ENCODE data around the gene DCLK2. TPM values are rescaled to one million over a fixed set of nuclear protein-coding genes. Genes with fewer than 3 reads are reported as not detected.

The DCLK2 gene
- polyA plus RNA-seq, 1 donor from 2014 or later: 134 TPM

DNA sequence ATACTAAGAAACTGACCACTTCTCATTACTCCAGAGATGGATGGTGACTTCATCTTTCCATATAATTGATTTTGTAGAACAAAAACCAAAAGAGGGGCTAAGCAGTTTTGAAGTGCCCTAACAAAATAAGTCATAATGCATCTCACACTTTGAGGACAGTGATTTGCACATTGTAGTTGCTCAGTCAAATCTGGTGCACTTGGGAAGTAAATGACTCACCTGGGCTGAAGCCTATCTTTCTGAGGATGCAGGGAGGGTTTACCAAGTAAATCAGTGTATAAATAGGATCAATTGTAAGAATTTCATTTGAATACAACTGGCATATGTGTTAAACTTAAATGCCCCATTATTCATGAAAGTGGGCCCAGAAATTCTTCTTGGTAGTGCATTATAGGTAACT is 134.2 kb downstream of the DCLK2 start:
- H3K9ac ChIP-seq (ENCODE audit: low read length): no peak overlapping the region
- no peaks in the 10 kb centered on the region for H3K36me3 ChIP-seq (ENCODE audit: insufficient read depth, low read length)
- H3K27ac ChIP-seq (ENCODE audit: low read length): no peak overlapping the region
- H3K79me2 ChIP-seq (replicated peaks; ENCODE audit: insufficient read depth, low read length): peaks cover 4% of the 10 kb centered on the region
- no peaks in the 10 kb centered on the region for H3K9me2 ChIP-seq (ENCODE audit: insufficient read depth, low read length)
- H4K20me1 ChIP-seq (ENCODE audit: insufficient read depth): no peaks in the 10 kb centered on the region
- H2AFZ ChIP-seq (ENCODE audit: low read depth, low read length): no peak overlapping the region
- no peak overlapping the region for H3K4me3 ChIP-seq (ENCODE audit: low read length)
- H3K9me3 ChIP-seq (ENCODE audit: low read length): no peaks in the 10 kb centered on the region
- H3F3A ChIP-seq (ENCODE audit: insufficient read depth, low read length, poor library complexity, severe bottlenecking): peaks cover 2% of the 10 kb centered on the region
- no peak overlapping the region for H3K4me2 ChIP-seq (ENCODE audit: low read length)
- no peaks in the 10 kb centered on the region for H3K27me3 ChIP-seq (ENCODE audit: insufficient read depth, low read depth, low read length)
- TF ChIP-seq TAF1 (IDR thresholded peaks at IDR 0.05; ENCODE audit: low read depth) (no peak), EZH2 (IDR thresholded peaks at IDR 0.05; ENCODE audit: borderline replicate concordance, insufficient read depth, low read length, poor library complexity, severe bottlenecking) (no peak), MXI1 (conservative IDR thresholded peaks at IDR 0.05; ENCODE audit: poor library complexity, severe bottlenecking) (no peak), SMC3 (conservative IDR thresholded peaks at IDR 0.05; ENCODE audit: poor library complexity) (no peak), EP300 (conservative IDR thresholded peaks at IDR 0.05; ENCODE audit: poor library complexity, severe bottlenecking) (no peak), POLR2AphosphoS5 (IDR thresholded peaks at IDR 0.05) (no peak), RAD21 (conservative IDR thresholded peaks at IDR 0.05) (no peak)
- TF ChIP-seq, protein P1, sequence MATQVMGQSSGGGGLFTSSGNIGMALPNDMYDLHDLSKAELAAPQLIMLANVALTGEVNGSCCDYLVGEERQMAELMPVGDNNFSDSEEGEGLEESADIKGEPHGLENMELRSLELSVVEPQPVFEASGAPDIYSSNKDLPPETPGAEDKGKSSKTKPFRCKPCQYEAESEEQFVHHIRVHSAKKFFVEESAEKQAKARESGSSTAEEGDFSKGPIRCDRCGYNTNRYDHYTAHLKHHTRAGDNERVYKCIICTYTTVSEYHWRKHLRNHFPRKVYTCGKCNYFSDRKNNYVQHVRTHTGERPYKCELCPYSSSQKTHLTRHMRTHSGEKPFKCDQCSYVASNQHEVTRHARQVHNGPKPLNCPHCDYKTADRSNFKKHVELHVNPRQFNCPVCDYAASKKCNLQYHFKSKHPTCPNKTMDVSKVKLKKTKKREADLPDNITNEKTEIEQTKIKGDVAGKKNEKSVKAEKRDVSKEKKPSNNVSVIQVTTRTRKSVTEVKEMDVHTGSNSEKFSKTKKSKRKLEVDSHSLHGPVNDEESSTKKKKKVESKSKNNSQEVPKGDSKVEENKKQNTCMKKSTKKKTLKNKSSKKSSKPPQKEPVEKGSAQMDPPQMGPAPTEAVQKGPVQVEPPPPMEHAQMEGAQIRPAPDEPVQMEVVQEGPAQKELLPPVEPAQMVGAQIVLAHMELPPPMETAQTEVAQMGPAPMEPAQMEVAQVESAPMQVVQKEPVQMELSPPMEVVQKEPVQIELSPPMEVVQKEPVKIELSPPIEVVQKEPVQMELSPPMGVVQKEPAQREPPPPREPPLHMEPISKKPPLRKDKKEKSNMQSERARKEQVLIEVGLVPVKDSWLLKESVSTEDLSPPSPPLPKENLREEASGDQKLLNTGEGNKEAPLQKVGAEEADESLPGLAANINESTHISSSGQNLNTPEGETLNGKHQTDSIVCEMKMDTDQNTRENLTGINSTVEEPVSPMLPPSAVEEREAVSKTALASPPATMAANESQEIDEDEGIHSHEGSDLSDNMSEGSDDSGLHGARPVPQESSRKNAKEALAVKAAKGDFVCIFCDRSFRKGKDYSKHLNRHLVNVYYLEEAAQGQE (IDR thresholded peaks at IDR 0.05; ENCODE audit: borderline replicate concordance): no peak
- TF ChIP-seq, protein P2, sequence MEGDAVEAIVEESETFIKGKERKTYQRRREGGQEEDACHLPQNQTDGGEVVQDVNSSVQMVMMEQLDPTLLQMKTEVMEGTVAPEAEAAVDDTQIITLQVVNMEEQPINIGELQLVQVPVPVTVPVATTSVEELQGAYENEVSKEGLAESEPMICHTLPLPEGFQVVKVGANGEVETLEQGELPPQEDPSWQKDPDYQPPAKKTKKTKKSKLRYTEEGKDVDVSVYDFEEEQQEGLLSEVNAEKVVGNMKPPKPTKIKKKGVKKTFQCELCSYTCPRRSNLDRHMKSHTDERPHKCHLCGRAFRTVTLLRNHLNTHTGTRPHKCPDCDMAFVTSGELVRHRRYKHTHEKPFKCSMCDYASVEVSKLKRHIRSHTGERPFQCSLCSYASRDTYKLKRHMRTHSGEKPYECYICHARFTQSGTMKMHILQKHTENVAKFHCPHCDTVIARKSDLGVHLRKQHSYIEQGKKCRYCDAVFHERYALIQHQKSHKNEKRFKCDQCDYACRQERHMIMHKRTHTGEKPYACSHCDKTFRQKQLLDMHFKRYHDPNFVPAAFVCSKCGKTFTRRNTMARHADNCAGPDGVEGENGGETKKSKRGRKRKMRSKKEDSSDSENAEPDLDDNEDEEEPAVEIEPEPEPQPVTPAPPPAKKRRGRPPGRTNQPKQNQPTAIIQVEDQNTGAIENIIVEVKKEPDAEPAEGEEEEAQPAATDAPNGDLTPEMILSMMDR (IDR thresholded peaks at IDR 0.05; ENCODE audit: poor library complexity, severe bottlenecking): no peak

DNA sequence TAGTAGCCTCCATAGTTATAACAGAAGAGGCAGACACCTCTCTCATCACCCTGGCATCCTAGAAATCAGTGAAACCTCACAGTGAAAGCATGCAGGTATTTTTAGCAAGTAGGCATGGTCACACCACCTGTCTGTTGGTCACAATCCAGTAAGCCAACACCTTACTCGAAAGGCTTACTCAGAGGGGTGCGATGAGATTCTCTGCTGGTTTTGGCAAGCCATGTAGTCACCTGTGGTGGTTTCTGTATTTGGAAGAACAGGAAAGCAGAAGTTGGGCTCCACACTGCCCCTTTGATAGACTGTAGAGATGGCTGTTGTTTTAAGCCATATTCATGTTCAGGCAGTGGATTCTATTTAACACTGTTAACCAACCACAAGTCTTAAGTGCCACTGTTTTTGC is 134.7 kb downstream of the DCLK2 start:
- no peaks in the 10 kb centered on the region for H3K36me3 ChIP-seq (ENCODE audit: insufficient read depth, low read length)
- H3K9me3 ChIP-seq (ENCODE audit: low read length): no peaks in the 10 kb centered on the region
- no peak overlapping the region for H3K9ac ChIP-seq (ENCODE audit: low read length)
- no peaks in the 10 kb centered on the region for H3K9me2 ChIP-seq (ENCODE audit: insufficient read depth, low read length)
- H2AFZ ChIP-seq (ENCODE audit: low read depth, low read length): no peak overlapping the region
- no peak overlapping the region for H3K4me2 ChIP-seq (ENCODE audit: low read length)
- peaks cover 4% of the 10 kb centered on the region for H3K79me2 ChIP-seq (replicated peaks; ENCODE audit: insufficient read depth, low read length)
- no peaks in the 10 kb centered on the region for H4K20me1 ChIP-seq (ENCODE audit: insufficient read depth)
- no peak overlapping the region for H3K27ac ChIP-seq (ENCODE audit: low read length)
- H3K27me3 ChIP-seq (ENCODE audit: insufficient read depth, low read depth, low read length): no peaks in the 10 kb centered on the region
- no peak for TF ChIP-seq EZH2 (IDR thresholded peaks at IDR 0.05; ENCODE audit: borderline replicate concordance, insufficient read depth, low read length, poor library complexity, severe bottlenecking)
- no peak for TF ChIP-seq TAF1 (IDR thresholded peaks at IDR 0.05; ENCODE audit: low read depth)
- no peak for TF ChIP-seq RAD21 (conservative IDR thresholded peaks at IDR 0.05)
- TF ChIP-seq EP300 (conservative IDR thresholded peaks at IDR 0.05; ENCODE audit: poor library complexity, severe bottlenecking): no peak
- TF ChIP-seq MXI1 (conservative IDR thresholded peaks at IDR 0.05; ENCODE audit: poor library complexity, severe bottlenecking): no peak
- no peak for TF ChIP-seq POLR2AphosphoS5 (IDR thresholded peaks at IDR 0.05)
- TF ChIP-seq, protein P2 (IDR thresholded peaks at IDR 0.05; ENCODE audit: poor library complexity, severe bottlenecking): no peak
- TF ChIP-seq, protein P1 (IDR thresholded peaks at IDR 0.05; ENCODE audit: borderline replicate concordance): no peak
- no peak for TF ChIP-seq SMC3 (conservative IDR thresholded peaks at IDR 0.05; ENCODE audit: poor library complexity)
- no peaks in the 10 kb centered on the region for H3F3A ChIP-seq (ENCODE audit: insufficient read depth, low read length, poor library complexity, severe bottlenecking)
- H3K4me3 ChIP-seq (ENCODE audit: low read length): no peak overlapping the region
